Measurements from ENCODE around the gene CTIF.

GRCh38 chr18:48582946-48583345, 44.1 kb downstream of the CTIF start:
- TF ChIP-seq CTCF (conservative IDR thresholded peaks at IDR 0.05; ENCODE audit: low read depth, low read length) (no peak), EZH2phosphoT487 (IDR thresholded peaks at IDR 0.05; ENCODE audit: borderline replicate concordance, low read length) (no peak), EZH2 (IDR thresholded peaks at IDR 0.05; ENCODE audit: low read length, unreplicated experiment) (no peak)
